Endothelial cell (in vitro differentiated cells): Measurements from ENCODE around the gene CARD9. TPM values are rescaled to one million over a fixed set of nuclear protein-coding genes. Genes with fewer than 3 reads are reported as not detected.
A peak's percentile ranks its signal among the peaks of the same experiment; 100 is the strongest.

ENCODE experiments used
- DNase-seq: peaks from one replicate; pipeline ENCODE4 v3.0.0; 2021; ENCODE audit warnings: low spot score
- H3K27ac Mint-ChIP-seq: one replicate; pipeline ENCODE4 v1.8.0; 2021; ENCODE audit warnings: mixed read lengths, inconsistent platforms; ENCODE audit not compliant: unreplicated experiment
- H3K27me3 Mint-ChIP-seq: one replicate; pipeline ENCODE4 v1.8.0; 2021; ENCODE audit warnings: mild to moderate bottlenecking, moderate library complexity, mixed read lengths, inconsistent platforms; ENCODE audit not compliant: unreplicated experiment
- H3K36me3 Mint-ChIP-seq: one replicate; pipeline ENCODE4 v1.8.0; 2021; ENCODE audit warnings: mild to moderate bottlenecking, low read depth, mixed read lengths, inconsistent platforms; ENCODE audit not compliant: unreplicated experiment
- H3K4me1 Mint-ChIP-seq: one replicate; pipeline ENCODE4 v1.8.0; 2021; ENCODE audit warnings: mild to moderate bottlenecking, mixed read lengths, inconsistent platforms; ENCODE audit not compliant: unreplicated experiment
- H3K4me3 Mint-ChIP-seq: one replicate; pipeline ENCODE4 v1.8.0; 2021; ENCODE audit warnings: mild to moderate bottlenecking, mixed read lengths, inconsistent platforms; ENCODE audit not compliant: unreplicated experiment
- H3K9me3 Mint-ChIP-seq: one replicate; pipeline ENCODE4 v1.8.0; 2021; ENCODE audit warnings: mixed read lengths, inconsistent platforms; ENCODE audit not compliant: unreplicated experiment
- total RNA-seq: library from RNA; stranded (reverse); fragmentation: NEBNext Ultra II Directional; extraction: Animal tissue kit (Norgen Biotek cat#: 25700); gene quantifications from one replicate; pipeline ENCODE4 v1.2.1, GENCODE V29; 2021; ENCODE audit not compliant: unreplicated experiment
- TF ChIP-seq, protein P1 (sequence below): fragments of 200-600 bp; sonication (generic); IDR thresholded peaks from one replicate; pipeline ENCODE4 v1.5.0; 2021; ENCODE audit warnings: antibody characterized with exemption; ENCODE audit not compliant: unreplicated experiment

CARD9 gene
- total RNA-seq, 1 donor from 2014 or later, result 0.41 TPM

GRCh38 chr9:136340356-136341041 is 33.0 kb downstream of the CARD9 start:
- H3K4me3 Mint-ChIP-seq, result no peak overlapping the region
- no peaks in the 10 kb centered on the region for H3K36me3 Mint-ChIP-seq
- no peak for DNase-seq
- H3K27me3 Mint-ChIP-seq, result peaks cover 3% of the 10 kb centered on the region
- H3K4me1 Mint-ChIP-seq, result no peaks in the 10 kb centered on the region
- TF ChIP-seq, protein P1, sequence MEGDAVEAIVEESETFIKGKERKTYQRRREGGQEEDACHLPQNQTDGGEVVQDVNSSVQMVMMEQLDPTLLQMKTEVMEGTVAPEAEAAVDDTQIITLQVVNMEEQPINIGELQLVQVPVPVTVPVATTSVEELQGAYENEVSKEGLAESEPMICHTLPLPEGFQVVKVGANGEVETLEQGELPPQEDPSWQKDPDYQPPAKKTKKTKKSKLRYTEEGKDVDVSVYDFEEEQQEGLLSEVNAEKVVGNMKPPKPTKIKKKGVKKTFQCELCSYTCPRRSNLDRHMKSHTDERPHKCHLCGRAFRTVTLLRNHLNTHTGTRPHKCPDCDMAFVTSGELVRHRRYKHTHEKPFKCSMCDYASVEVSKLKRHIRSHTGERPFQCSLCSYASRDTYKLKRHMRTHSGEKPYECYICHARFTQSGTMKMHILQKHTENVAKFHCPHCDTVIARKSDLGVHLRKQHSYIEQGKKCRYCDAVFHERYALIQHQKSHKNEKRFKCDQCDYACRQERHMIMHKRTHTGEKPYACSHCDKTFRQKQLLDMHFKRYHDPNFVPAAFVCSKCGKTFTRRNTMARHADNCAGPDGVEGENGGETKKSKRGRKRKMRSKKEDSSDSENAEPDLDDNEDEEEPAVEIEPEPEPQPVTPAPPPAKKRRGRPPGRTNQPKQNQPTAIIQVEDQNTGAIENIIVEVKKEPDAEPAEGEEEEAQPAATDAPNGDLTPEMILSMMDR, result no peak
- H3K27ac Mint-ChIP-seq, result no peak overlapping the region
- no peaks in the 10 kb centered on the region for H3K9me3 Mint-ChIP-seq

DNA sequence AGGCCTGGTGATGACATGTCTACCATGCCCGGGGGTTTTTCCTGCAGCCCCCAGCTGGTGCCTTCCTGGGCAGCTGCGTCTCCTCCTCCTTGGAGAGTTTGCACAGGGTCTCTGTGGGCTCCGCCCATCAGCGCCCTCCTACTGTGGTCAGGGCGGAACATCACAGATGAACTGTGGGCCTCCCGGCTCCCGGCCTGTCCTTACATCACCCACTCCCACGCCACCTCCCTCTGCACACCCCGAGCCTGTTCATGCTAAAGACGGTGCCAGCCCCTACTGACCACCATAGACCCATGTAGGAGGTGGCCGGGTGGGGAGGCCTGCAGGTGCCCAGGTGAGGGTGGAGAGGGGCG is 33.5 kb downstream of the CARD9 start:
- H3K4me1 Mint-ChIP-seq, result no peaks in the 10 kb centered on the region
- DNase-seq, result no peak
- H3K27ac Mint-ChIP-seq, result no peak overlapping the region
- H3K4me3 Mint-ChIP-seq, result no peak overlapping the region
- H3K9me3 Mint-ChIP-seq, result no peaks in the 10 kb centered on the region
- TF ChIP-seq, protein P1, result no peak
- no peaks in the 10 kb centered on the region for H3K36me3 Mint-ChIP-seq
- peaks cover 1% of the 10 kb centered on the region for H3K27me3 Mint-ChIP-seq

DNA sequence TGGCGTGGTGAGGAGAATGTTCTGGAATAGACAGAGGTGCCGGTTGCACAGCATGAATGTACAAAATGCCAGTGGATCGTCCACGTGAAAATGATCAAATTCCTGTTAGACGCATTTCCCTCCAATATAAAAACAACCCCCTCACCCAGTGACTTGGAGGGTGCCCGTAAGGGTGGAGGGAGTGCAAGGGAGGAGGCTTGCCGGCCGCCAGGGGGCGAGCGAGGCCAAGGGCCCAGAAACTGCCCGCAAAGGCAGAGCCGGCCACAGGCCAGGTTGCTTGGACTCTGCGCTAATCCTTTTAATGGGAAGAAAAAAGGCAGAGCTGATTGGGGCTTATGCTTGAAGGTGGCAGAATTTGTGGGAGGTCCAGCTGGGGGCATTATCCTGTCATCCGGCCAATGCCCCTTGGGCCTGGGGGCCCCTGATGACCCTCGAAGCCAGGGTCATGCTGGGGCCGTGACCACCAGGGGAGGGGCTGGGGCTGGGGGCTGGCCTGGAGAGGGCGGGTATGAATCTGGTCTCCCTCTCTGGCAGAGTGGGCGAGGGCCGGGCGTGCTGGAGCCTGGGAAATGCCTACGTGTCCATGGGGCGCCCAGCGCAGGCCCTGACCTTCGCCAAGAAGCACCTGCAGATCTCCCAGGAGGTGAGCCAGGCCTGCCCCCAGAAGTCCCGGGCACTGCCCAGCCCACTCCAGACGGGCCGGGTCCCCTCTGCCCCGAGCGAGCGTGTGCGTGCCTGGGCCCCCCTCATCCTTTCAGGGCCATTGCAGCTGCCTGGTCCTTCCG is 34.1 kb downstream of the CARD9 start:
- TF ChIP-seq, protein P1, result peak; percentile 89
- Mint-ChIP-seq H3K9me3 (no peaks in the 10 kb centered on the region), H3K4me3 (peak overlapping the region; percentile 31), H3K27ac (peak overlapping the region; percentile 42), H3K4me1 (no peaks in the 10 kb centered on the region), H3K36me3 (no peaks in the 10 kb centered on the region), H3K27me3 (no peaks in the 10 kb centered on the region)
- peak; percentile 83 for DNase-seq

DNA sequence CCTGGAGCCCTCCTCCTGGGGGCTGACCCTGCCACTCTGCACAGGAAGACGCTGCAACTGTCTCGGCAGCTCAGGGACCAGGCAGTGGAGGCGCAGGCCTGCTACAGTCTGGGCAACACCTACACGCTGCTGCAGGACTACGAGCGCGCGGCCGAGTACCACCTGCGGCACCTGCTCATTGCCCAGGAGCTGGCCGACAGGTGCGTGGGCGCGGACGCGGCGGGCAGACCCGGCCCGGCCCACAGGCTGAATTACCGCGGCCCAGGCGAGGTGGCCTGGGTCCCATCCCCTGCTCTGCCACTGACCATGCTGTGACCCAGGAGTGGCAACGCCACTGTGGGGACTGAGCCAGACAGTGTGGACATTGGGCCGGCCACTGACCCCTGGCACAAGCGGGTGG is 35.0 kb downstream of the CARD9 start:
- Mint-ChIP-seq H3K27ac (no peak overlapping the region), H3K9me3 (no peaks in the 10 kb centered on the region), H3K4me3 (no peak overlapping the region), H3K27me3 (no peaks in the 10 kb centered on the region), H3K36me3 (no peaks in the 10 kb centered on the region), H3K4me1 (no peaks in the 10 kb centered on the region)
- no peak for DNase-seq
- TF ChIP-seq, protein P1, result no peak
